ENCODE measurements around the gene LAYN.

The LAYN gene

GRCh38 chr11:111604392-111605009 lies 64.0 kb downstream of the LAYN start:
- Histone ChIP-seq H3K9me3 (ENCODE audit: control insufficient read depth, insufficient read depth, low read length) (no peaks in the 10 kb centered on the region), H3K27ac (ENCODE audit: low read length) (no peak overlapping the region), H3K4me1 (ENCODE audit: control insufficient read depth, insufficient read depth, low read length) (peaks cover 2% of the 10 kb centered on the region; the same call in 1 of the 2 replicates), H3K4me3 (ENCODE audit: low read length) (no peak overlapping the region), H3K36me3 (ENCODE audit: control insufficient read depth, insufficient read depth, low read length) (no peaks in the 10 kb centered on the region), H3K27me3 (ENCODE audit: control insufficient read depth, insufficient read depth, low read length) (peaks cover 4% of the 10 kb centered on the region; the same call in 1 of the 2 replicates)
- DNase-seq (ENCODE audit: low read depth, low spot score), result no peak
- no CpG with 5 or more reads among the region's 9 CpGs for WGBS (ENCODE audit: insufficient coverage, insufficient read length)

GRCh38 chr11:111605681-111606080 lies 65.2 kb downstream of the LAYN start:
- no peak overlapping the region for H3K4me3 ChIP-seq (ENCODE audit: low read length)
- H3K36me3 ChIP-seq (ENCODE audit: control insufficient read depth, insufficient read depth, low read length), result no peaks in the 10 kb centered on the region
- DNase-seq (ENCODE audit: low read depth, low spot score), result no peak
- H3K9me3 ChIP-seq (ENCODE audit: control insufficient read depth, insufficient read depth, low read length), result no peaks in the 10 kb centered on the region
- peaks cover 2% of the 10 kb centered on the region; the same call in 1 of the 2 replicates for H3K4me1 ChIP-seq (ENCODE audit: control insufficient read depth, insufficient read depth, low read length)
- H3K27ac ChIP-seq (ENCODE audit: low read length), result no peak overlapping the region
- H3K27me3 ChIP-seq (ENCODE audit: control insufficient read depth, insufficient read depth, low read length), result peaks cover 4% of the 10 kb centered on the region; the same call in 1 of the 2 replicates
- WGBS (ENCODE audit: insufficient coverage, insufficient read length), result no CpG with 5 or more reads among the region's 4 CpGs

DNA sequence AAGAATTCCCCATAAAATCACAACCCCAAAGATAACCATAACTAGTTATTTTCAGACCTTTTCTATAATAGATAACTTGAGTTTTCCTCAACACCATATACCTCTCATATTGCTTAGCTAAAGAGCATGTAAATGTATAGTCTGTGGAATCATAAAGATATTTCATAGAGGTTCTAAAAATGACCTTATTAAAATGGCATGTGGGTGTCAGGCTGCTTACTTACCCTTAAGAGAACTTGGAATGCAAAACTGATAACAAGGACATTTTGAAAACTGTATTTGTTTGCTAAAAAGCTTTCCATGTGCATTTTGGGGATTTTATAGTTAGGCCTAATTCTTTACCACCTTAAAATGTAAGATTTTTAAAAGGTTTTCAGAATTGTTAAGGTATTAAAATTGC lies 66.5 kb downstream of the LAYN start:
- no peaks in the 10 kb centered on the region for H3K36me3 ChIP-seq (ENCODE audit: control insufficient read depth, insufficient read depth, low read length)
- no peak overlapping the region for H3K27ac ChIP-seq (ENCODE audit: low read length)
- no peaks in the 10 kb centered on the region for H3K9me3 ChIP-seq (ENCODE audit: control insufficient read depth, insufficient read depth, low read length)
- peaks cover 4% of the 10 kb centered on the region; the same call in 1 of the 2 replicates for H3K27me3 ChIP-seq (ENCODE audit: control insufficient read depth, insufficient read depth, low read length)
- no peak overlapping the region for H3K4me3 ChIP-seq (ENCODE audit: low read length)
- DNase-seq (ENCODE audit: low read depth, low spot score), result no peak
- H3K4me1 ChIP-seq (ENCODE audit: control insufficient read depth, insufficient read depth, low read length), result peaks cover 2% of the 10 kb centered on the region; the same call in 1 of the 2 replicates

DNA sequence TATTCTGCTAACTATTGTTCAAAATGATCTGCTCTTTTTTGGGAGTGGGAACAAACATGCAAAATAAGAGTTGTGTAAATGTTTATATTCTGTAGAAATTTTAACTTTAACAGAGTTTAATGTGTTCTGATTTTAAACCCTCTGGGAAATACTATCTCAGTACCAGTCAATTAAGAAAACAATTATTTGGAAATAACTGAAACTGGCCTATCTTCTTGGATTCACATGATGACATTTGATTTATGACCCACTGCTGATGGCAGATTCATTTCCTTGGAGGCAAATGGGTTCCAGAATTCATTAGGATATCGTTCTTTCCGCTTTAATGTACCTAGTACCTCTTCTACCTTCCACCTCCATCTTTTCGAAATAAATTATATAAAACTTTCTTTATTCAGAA lies 67.2 kb downstream of the LAYN start:
- Histone ChIP-seq H3K27ac (ENCODE audit: low read length) (no peak overlapping the region), H3K4me1 (ENCODE audit: control insufficient read depth, insufficient read depth, low read length) (peaks cover 2% of the 10 kb centered on the region; the same call in 1 of the 2 replicates), H3K9me3 (ENCODE audit: control insufficient read depth, insufficient read depth, low read length) (no peaks in the 10 kb centered on the region), H3K4me3 (ENCODE audit: low read length) (no peak overlapping the region), H3K27me3 (ENCODE audit: control insufficient read depth, insufficient read depth, low read length) (peaks cover 4% of the 10 kb centered on the region; the same call in 1 of the 2 replicates), H3K36me3 (ENCODE audit: control insufficient read depth, insufficient read depth, low read length) (no peaks in the 10 kb centered on the region)
- WGBS (ENCODE audit: insufficient coverage, insufficient read length), result 100% methylated on average over 3 of the region's 3 CpGs
- DNase-seq (ENCODE audit: low read depth, low spot score), result no peak

Measured in iPS DF 6.9 (cell line).